Measurements from ENCODE around the gene CMIP. TPM values are rescaled to one million over a fixed set of nuclear protein-coding genes. Genes with fewer than 3 reads are reported as not detected.
"Not testable (repeated sequence)": the region's sequence is repeated elsewhere in the genome, so short reads cannot be mapped to it uniquely, and the experiment has no call there.

The CMIP gene
- total RNA-seq, 6 experiments from 2014 or later: 12.2 to 23.0 (median 16.5) TPM

DNA sequence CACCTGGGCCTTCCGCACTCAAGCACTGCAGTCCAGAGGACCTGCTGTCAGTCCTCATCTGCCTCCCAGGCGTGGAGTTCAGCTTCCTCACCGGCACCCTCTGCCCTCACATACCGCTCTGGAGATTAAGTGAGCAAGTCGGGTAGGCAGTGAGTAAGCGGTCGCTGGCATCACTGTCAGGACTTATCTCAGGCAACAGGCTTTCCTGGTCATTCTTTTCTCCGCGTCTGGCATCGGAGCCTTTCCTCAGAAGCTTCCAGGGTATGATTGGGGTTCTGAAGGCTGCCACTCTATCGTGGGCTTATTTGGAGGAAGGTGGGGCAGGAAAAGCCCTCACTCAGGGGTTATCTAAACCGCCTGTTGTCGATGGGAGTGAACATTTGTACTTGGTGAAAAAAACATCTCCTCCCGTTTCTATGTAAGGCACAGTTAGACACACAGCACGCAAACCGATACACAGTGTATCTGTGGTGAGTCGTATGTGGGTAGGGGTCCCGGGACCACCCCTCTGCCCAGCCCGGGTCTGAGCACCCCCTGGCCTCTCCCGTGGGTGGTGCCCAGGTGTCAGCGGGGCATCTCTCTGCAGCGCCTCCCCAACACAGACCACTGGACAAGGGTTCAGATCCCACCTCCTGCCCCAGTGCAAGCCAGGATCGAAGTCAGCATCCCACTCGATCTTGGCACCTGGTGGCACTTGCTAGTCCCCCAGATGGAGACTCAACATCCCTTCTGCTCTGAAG, 242.0 kb downstream of the CMIP start:
- H3K4me1 ChIP-seq: no peaks in the 10 kb centered on the region
- peak; percentile 41 to 67 (median 53) for ATAC-seq
- no peaks in the 10 kb centered on the region for H3K27me3 ChIP-seq
- no peak for DNase-seq
- no peak overlapping the region for H3K27ac ChIP-seq
- WGBS (ENCODE audit: insufficient coverage, low coverage, low lambda C conversion rate, missing lambda C conversion rate): 57% methylated on average over 15 of the region's 24 CpGs
- intact Hi-C loops (cut with DNase I): no loop called here
- peaks cover 0 to under 1% (median 0%) of the 10 kb centered on the region in 4 donors for H3K36me3 ChIP-seq
- TF ChIP-seq POLR2A (IDR thresholded peaks at IDR 0.05): no peak
- TF ChIP-seq, protein P1, sequence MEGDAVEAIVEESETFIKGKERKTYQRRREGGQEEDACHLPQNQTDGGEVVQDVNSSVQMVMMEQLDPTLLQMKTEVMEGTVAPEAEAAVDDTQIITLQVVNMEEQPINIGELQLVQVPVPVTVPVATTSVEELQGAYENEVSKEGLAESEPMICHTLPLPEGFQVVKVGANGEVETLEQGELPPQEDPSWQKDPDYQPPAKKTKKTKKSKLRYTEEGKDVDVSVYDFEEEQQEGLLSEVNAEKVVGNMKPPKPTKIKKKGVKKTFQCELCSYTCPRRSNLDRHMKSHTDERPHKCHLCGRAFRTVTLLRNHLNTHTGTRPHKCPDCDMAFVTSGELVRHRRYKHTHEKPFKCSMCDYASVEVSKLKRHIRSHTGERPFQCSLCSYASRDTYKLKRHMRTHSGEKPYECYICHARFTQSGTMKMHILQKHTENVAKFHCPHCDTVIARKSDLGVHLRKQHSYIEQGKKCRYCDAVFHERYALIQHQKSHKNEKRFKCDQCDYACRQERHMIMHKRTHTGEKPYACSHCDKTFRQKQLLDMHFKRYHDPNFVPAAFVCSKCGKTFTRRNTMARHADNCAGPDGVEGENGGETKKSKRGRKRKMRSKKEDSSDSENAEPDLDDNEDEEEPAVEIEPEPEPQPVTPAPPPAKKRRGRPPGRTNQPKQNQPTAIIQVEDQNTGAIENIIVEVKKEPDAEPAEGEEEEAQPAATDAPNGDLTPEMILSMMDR (IDR thresholded peaks at IDR 0.05): no peak
- no peaks in the 10 kb centered on the region for H3K9me3 ChIP-seq
- no peak overlapping the region for H3K4me3 ChIP-seq

DNA sequence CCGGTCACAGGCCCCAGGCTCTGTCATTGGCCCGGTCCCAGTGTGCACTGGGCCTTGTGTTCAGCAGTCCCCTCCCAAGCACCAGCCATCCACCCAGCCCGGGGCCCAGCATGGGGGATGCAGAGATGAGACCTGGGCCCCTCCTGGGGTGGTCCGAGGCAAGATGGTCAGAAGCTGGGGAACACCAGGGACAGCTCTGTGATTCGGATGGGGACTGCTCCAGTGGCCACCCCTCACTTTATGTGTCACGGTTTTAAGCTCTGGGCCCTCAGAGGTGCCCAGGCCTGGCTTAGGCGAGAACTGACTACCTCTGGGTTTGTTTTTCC, 242.5 kb downstream of the CMIP start:
- H3K4me1 ChIP-seq: no peaks in the 10 kb centered on the region
- no peaks in the 10 kb centered on the region for H3K27me3 ChIP-seq
- H3K27ac ChIP-seq: no peak overlapping the region
- whole genome bisulfite sequencing (ENCODE audit: insufficient coverage, low coverage, low lambda C conversion rate, missing lambda C conversion rate): 100% methylated on average over 2 of the region's 7 CpGs
- ATAC-seq (no peak), DNase-seq (no peak)
- intact Hi-C loops (cut with DNase I): no loop called here
- no peaks in the 10 kb centered on the region for H3K9me3 ChIP-seq
- peaks cover 0 to 4% (median 2%) of the 10 kb centered on the region in 4 donors for H3K36me3 ChIP-seq
- no peak overlapping the region for H3K4me3 ChIP-seq
- no peak for TF ChIP-seq POLR2A (IDR thresholded peaks at IDR 0.05)
- TF ChIP-seq, protein P1 (IDR thresholded peaks at IDR 0.05): no peak

DNA sequence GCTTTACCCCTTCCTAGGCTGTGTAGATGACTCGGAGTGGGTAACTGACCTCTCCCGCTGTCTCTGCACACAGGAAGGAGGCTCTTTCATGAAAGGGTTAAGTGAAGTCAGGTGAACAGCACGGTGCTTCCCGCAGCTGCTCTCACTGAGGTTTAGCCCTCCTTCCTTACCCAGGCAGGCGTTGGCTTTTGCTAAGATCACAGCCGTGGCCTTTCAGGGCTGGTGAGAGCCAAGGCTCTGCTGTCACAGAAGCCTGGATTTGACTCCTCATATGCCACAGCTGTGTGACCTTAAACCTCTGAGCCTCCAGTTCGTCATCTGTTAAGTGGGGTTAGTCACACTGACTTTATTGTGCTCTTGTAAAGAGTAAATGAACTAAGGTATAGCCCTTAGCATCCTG, 243.6 kb downstream of the CMIP start:
- peaks cover 0 to 15% (median 3%) of the 10 kb centered on the region in 4 donors for H3K36me3 ChIP-seq

DNA sequence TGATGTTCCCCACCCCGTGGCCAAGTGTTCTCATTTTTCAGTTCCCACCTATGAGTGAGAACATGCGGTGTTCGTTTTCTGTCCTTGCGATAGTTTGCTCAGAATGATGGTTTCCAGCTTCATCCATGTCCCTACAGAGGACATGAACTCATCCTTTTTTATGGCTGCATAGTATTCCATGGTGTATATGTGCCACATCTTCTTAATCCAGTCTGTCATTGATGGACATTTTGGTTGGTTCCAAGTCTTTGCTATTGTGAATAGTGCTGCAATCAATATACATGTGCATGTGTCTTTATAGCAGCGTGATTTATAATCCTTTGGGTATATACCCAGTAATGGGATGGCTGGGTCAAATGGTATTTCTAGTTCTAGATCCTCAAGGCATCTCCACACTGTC, 244.2 kb downstream of the CMIP start:
- DNase-seq; H3K4me3 ChIP-seq; ATAC-seq; H3K27ac ChIP-seq; H3K9me3 ChIP-seq; intact Hi-C loops (cut with DNase I); H3K27me3 ChIP-seq; H3K4me1 ChIP-seq: not testable (repeated sequence)
- WGBS (ENCODE audit: insufficient coverage, low coverage, low lambda C conversion rate, missing lambda C conversion rate): 73% methylated on average over 5 of the region's 5 CpGs
- H3K36me3 ChIP-seq: peaks cover 0 to 22% (median 6%) of the 10 kb centered on the region in 4 donors

More for the DNA sequence above, 243.6 kb downstream of the CMIP start:
- Histone ChIP-seq H3K27me3 (no peaks in the 10 kb centered on the region), H3K9me3 (no peaks in the 10 kb centered on the region), H3K4me1 (no peaks in the 10 kb centered on the region), H3K27ac (no peak overlapping the region), H3K4me3 (no peak overlapping the region)
- DNase-seq (no peak), ATAC-seq (no peak)
- TF ChIP-seq, protein P1 (IDR thresholded peaks at IDR 0.05): no peak
- no peak for TF ChIP-seq POLR2A (IDR thresholded peaks at IDR 0.05)
- intact Hi-C loops (cut with DNase I): no loop called here
- 100% methylated on average over 1 of the region's 7 CpGs for WGBS (ENCODE audit: insufficient coverage, low coverage, low lambda C conversion rate, missing lambda C conversion rate)

DNA sequence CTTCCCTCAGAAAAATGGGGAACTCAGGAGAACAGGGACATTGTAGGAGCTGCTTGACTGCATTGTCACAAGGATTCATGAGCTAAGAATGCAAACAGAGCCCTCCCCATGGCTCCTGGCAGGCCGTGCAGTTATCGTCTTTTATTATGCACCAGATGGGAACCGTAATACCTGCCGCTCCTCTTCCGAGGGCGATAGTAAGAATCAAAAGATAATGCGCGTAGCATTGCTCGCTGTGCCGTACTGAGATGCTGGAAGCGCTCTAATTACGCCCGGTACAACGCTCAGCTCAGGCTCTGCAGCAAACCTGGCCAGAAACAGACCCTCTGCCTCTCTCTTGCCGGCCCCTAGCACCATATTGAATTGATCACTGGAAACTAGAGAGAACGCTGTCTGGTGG, 247.4 kb downstream of the CMIP start:
- Histone ChIP-seq H3K27me3 (no peaks in the 10 kb centered on the region), H3K36me3 (peaks cover 0 to 25% (median 8%) of the 10 kb centered on the region in 4 donors), H3K4me1 (no peaks in the 10 kb centered on the region), H3K4me3 (no peak overlapping the region), H3K9me3 (no peaks in the 10 kb centered on the region), H3K27ac (no peak overlapping the region)
- no peak for TF ChIP-seq POLR2A (IDR thresholded peaks at IDR 0.05)
- TF ChIP-seq, protein P1 (IDR thresholded peaks at IDR 0.05): no peak
- intact Hi-C loops (cut with DNase I): no loop called here
- ATAC-seq (no peak), DNase-seq (no peak)
- 93% methylated on average over 9 of the region's 16 CpGs for WGBS (ENCODE audit: insufficient coverage, low coverage, low lambda C conversion rate, missing lambda C conversion rate)

Data from right lobe of liver (tissue), 6 donors.